GM23248 (cell line): Measurements from ENCODE around the gene ASTE1.
"Not testable (repeated sequence)": the region's sequence is repeated elsewhere in the genome, so short reads cannot be mapped to it uniquely, and the experiment has no call there.

Experiments
- EZH2 ChIP-seq: fragments of 200-600 bp; sonication (generic); IDR thresholded peaks from 2 replicates; pipeline ENCODE4 v1.6.1; 2018; ENCODE audit warnings: antibody characterized with exemption, mild to moderate bottlenecking; ENCODE audit not compliant: insufficient read depth, poor library complexity, severe bottlenecking
- EZH2phosphoT487 ChIP-seq: fragments of 200-600 bp; sonication (generic); IDR thresholded peaks from 2 replicates; pipeline ENCODE4 v1.6.1; 2018; ENCODE audit warnings: antibody characterized with exemption, moderate library complexity, mild to moderate bottlenecking, low read depth; ENCODE audit not compliant: insufficient read depth

DNA sequence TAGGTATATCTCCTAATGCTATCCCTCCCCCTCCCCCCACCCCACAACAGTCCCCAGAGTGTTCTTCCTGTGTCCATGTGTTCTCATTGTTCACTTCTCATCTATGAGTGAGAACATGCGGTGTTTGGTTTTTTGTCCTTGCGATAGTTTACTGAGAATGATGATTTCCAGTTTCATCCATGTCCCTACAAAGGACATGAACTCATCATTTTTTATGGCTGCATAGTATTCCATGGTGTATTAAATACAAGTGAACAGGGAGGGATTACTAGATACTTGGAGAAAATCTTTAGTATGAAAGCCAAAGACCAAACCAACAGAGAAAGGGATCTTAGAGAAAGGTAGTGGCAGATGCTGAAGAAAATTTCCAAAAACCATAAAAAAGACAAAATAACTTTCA, 54.0 kb downstream of the ASTE1 start:
- TF ChIP-seq EZH2phosphoT487, EZH2: not testable (repeated sequence)
